Activated CD4-positive, CD25-positive, alpha-beta regulatory T cell treated with anti-CD3 and anti-CD28 coated beads, Interleukin-2, amount 50 U/mL, for 72 hours (primary cell): ENCODE results near the gene FAIM2.
A peak's percentile ranks its signal among the peaks of the same experiment; 100 is the strongest.
"Not testable (repeated sequence)": the region's sequence is repeated elsewhere in the genome, so short reads cannot be mapped to it uniquely, and the experiment has no call there.

Experiments
- DNase-seq: peaks from one replicate; pipeline ENCODE4 v3.0.0; 2021

The FAIM2 gene

DNA sequence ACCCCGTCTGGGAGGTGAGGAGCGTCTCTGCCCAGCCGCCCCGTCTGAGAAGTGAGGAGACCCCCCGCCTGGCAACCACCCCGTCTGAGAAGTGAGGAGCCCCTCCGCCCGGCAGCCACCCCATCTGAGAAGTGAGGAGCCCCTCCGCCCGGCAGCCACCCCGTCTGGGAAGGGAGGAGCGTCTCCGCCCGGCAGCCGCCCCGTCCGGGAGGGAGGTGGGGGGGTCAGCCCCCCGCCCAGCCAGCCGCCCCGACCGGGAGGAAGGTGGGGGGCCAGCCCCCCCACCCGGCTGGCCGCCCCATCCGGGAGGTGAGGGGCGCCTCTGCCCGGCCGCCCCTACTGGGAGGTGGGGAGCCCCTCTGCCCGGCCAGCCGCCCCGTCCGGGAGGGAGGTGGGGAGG is 42.8 kb downstream of the FAIM2 start:
- not testable (repeated sequence) for DNase-seq

DNA sequence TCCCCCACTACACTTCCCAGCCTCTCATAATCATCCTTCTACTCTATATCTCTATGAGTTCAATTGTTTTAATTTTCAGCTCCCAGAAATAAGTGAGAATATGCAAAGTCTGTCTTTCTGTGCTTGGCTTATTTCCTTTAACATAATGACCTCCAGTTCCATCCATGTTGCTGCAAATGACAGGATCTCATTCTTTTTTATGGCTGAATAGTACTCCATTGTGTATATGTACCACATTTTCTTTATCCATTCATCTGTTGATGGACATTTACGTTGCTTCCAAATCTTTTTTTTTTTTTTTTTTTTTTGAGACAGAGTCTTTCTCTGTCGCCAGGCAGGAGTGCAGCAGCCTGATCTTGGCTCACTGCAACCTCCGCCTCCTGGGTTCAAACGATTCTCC is 47.8 kb downstream of the FAIM2 start:
- DNase-seq: not testable (repeated sequence)

DNA sequence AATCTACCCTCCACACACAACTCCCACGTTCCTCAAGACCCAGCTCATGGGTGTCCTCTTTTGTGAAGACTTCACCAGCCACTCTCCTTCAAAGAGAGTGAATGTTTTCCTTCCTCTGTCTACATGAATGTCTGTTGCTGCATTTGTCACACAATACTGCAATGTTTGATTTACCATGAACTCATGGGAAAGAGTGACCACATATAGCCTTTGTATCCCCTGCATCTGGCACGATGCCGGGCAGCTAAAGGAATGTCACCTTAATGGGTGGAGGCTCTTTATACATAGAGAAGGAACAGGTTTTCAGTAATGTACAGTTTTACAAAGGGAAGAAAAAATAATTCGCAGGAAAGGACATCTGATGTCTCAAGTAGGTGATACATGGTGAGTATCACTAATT is 48.7 kb downstream of the FAIM2 start:
- no peak for DNase-seq

DNA sequence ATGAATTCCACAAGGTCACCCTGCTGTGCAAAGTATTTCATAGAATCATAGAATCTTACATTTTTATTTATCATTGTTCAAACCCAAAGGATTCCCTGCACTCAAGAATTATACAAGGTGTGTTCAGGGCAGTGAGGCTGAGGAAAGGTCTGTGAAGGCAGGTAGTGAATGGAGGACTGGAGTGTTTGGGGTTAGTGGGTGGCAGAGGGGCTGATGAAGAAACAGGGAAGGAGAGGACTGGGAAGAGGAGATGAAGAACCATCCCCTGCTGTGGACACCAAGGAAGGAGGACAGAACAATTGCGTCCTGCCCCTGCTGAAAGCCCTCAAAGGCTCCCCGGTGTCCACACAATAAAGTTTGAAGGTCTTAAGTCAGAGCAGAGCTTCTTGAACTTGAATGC is 50.0 kb downstream of the FAIM2 start:
- DNase-seq: no peak

DNA sequence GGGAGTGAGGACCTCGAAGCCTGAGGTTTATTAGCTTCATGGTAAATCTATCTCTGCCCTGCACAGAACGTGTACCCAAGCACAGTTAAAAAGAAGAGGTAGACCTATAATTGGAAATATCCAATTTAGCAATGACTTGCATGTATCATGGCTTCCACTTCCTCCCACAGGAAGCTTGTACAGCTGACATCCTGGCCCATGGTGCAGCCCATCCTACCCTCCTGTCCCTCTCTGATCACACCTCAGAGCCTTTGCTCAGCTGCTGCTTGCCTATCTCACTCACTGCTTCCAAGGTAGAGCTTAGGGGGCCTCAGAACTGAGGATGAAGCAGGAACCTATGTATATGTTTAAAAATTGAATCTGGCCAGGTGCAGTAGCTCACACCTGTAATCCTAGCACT is 56.5 kb downstream of the FAIM2 start:
- DNase-seq: no peak

DNA sequence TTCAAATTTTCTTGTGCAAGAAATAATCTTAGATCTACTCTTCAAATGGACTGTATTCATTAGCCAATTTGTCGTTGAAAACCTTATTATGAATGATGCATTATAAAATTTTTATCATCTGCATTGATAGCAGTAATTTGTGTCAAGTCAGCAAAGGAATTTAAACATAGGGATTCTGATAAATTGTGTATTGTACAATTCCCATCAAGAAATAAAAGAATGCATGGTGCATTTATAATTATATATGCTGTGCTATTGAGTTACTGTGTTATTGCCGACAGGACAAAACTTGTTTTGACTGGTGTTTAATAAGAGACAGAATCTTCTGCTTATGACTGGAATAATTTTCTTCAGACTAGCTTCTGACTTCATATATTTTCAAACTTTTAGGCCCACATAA is 57.7 kb downstream of the FAIM2 start:
- DNase-seq: no peak

DNA sequence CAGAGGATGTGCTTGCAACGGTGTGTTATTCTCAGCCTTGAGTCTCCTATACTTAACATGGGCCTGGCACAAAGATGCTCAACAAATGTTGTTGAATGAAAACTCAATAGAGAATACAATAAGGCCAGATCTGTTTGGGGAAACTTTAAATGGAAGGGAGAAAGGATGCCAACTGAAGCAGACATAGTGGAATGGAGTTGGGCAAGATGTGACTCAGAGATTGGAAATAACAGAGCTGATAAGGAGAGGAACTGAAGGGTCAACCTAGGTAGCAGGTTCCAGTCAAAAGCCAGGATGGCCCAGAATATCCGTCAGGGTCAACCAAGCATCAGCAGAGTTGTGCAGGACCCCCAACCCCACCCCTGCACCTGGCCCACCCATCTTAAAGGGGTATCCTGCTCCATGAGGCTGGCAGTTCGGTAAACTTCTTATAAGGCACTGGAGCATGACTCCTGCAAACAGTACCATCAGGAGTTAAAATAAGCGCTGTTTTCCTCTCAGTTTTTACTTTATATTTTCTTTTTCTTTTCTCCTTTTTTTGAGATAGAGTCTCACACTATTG is 59.7 kb downstream of the FAIM2 start:
- DNase-seq: no peak

DNA sequence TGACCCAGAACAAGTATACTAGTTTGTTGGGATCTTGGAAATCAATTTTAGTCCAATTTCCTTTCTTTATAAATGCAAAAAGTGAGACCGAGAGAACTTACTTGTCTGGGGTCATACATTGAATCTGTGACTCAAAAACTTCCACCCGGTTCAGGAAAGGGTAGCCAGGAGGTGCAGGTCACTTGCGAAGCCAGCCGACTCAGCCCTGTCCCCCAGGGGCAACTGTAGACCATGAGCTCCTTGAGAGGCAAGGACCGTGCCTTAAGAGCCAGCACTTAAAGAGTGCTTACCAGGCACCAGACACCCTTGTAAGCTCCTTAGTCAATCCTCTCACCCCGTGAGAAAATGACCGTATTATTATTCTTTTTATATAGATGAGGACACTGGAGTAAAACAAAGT is 60.3 kb downstream of the FAIM2 start:
- DNase-seq: no peak

DNA sequence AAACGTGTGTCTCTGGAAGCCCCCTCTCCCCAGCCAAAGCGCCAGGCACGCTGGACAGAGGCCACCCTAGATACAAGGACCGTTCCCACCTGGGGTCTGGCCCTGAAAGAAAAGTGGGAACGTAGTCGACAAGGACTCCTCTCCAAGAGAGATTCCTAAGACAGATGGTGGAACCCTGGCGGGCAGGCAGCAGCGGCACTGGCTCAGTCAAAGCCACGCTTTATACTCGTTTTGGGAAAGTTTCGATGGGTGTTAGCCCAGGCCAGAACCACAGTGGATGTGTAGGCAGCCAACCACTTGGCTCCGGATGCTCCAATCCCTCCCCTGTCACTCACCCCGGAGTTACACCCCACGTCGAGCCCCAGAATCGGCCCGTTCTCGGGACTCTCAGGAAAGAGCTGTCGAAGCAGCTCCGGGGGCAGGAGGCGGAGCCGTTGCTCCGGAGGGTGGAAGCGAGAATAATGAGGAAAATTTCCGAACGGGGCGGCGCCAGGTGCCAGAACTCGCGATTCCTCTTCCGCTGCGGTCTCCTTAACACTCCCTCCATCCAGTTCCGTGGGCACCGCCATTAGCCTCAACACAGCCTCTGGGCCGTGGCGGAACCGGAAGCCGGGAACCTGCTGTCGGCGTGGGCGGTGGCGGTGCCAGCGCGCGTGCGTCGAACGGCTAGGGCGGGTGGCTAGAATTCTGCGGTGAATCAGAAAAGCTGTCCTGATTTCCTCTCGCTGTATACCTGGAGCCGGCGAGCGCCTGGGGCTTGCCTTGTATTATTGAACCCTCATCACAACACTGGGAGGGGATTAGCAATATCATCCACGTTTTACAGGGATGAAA is 61.0 kb downstream of the FAIM2 start, which contains the start of gene BCDIN3D:
BCDIN3D (minus strand) TSS at position 588 of the 834 bp plus-strand sequence; CDS start at position 569, 19 bp downstream.
- DNase-seq: peak; percentile 93

DNA sequence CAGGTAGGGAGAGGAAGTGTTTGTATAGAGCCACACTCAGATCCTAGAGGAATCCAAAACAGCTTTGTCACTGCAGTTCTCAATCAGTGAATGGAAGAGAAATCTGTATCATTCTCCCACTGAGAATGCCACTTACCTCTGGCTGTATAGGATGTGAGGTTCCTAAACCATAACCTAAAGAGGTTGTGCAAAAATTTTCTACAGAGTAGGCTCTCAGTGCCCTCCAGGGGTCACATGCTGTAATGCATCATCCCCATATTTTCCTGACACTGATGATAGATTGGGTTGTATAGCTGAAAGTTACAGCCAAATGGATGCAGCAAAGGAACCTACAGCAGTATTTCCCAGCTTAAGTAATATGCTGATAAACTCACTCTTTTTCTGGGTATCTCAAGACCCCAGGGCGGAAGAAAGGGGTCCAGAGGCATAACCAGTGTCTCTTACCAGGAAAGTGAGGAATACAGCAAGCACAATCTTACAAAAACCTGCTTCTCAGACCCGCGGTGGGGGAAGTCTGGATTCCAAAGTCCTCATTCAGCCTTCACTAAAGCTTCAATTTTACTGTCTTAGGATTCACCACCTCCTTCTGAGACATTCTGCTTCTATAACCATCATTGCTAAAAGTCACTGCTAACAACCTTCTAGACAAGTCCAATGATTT is 64.6 kb downstream of the FAIM2 start:
- DNase-seq: no peak

DNA sequence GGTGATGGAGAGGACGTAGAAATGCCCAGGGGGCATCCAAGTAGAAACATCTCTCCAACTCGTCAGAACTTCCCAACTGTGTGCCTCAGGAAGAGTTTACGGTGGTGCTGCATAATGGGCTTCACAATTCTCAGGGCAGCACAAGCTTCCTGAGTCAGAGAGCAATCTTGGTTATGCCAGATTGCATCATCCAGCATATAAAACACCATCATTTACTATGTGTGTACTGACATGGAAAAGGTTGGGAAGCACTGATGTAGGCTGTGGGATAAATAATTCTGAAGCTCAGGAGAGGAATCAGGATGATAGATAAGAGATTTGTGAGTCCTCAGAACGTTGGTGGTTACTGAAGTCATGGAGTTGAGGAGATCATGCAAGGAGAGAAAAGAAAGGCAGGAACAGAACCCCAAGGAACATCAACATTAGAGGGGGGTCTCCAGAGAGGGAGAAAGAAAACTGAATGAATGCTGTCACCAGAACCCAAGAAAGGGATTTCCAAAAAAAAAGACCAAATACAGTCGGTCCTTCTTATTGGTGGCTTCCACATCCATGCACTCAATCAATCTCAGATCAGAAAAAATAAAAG is 70.8 kb downstream of the FAIM2 start:
- no peak for DNase-seq

DNA sequence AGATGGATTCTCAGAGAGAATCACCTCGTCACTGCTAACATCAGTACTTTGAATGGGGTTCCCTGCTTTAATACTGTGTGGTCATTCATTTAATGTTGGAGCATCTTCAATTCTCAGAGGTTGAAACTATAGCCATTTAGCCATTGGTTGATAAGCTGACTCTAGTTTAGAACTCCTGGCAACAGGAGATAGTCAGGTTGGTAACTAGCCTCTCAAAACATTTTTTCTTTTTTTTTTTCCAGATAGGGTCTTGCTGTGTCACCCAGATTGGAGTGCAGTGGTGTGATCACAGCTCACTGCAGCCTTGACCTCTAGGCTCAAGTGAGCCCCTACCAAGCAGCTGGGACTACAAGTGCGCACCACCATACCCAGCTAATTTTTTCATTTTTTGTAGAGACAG is 72.0 kb downstream of the FAIM2 start:
- DNase-seq: no peak

DNA sequence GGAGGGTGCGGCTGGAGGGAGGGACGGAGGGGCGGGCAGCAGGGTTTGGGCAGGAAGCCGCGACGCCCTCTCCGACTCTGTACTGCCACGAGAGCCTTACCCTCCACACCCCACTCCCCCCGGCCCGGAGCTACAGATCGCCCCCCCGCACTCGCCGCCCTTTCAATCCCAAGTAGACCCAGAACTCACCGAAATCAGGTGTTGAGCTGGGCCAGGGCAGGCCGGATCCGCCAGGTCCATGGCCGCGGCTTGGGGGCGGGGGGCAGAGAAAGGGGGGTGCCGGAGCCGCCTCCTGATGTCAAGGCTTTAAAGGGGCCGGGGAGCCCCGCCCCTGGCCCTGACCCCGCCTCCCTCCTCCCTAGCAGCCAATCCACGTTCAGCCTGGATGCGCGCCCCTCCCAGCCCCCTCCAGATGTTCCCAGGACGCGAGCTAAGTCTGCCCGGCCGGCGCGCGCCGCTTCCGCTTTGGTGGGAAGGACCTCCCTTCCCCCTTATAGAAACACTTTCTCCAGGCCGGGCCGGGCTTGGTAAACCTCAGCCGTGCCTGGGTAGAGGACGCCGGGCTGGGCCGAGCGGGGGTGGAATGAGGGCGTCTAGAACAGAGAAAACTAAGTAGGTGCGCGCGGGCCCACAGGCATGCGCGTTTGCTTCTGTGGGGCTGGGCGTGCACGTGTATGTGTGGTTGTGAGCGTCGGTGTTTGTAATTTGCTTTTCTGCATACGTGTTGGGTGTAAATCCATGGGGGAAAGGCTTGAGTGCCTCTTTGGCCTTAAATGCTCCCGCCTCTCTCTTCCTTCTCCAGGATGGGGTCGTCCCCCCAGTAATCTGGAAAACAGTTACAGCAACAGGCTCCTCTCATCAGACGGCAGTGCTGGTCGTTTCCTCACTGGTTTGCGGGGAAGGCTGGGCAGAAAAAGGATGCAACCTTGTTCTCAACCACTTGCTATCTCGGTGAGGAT is 75.3 kb downstream of the FAIM2 start, which contains the start of gene NCKAP5L:
NCKAP5L (minus strand) TSS at position 281 of the 959 bp plus-strand sequence. CDS start 24,369 bp downstream, outside the sequence.
- peak; percentile 87 for DNase-seq

DNA sequence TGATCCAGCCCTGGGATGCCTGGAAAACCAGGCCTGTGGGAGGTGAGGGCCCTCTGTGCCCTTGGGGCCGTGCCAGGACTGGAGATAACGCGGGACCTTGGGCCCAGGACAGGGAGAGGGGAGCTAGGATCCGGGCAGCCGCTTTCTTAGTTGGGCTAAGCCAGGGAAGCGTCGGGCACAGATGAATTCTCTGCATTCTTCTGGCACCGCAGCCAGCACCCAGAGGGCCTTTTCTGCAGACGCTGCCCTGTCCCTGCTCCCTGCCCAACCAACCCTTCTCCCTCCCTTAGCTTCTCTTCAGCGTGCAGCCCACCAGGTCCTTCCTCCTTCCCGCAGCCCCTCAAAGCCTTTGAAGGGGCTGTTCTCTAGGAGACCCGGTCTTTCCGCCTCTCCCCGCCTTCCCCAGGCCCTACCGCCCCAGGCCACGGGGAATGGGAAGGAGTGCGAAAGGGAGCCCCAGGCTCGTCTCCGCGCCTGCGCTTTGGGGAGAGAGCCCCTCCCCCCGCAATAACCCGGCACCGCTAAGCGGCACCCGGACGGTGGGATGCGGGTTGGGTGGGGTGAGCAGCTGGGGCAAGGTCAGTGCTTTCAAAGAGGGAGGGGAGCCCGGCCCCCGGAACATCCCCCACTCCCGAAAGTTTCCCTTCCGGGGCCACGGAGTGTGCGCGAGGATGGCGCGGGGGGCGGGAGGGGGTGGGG is 76.2 kb downstream of the FAIM2 start:
- peak; percentile 56 for DNase-seq

DNA sequence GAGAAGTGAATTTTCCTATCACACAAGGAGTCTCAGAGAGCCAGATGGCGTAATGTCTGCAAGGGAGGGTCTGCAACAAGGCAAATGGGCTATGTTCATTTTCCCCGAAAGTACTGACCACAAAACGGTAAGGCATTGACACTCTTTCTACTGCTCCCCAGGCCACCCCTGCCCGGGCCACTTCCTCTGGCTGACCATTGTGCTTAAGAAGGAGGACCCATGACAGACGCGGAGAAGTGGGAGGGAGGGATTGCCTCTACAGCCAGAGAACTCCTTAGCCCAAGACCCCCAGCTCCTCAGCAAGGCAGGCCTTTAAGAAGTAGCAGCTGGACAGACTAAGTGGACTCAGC is 76.7 kb downstream of the FAIM2 start:
- no peak for DNase-seq

DNA sequence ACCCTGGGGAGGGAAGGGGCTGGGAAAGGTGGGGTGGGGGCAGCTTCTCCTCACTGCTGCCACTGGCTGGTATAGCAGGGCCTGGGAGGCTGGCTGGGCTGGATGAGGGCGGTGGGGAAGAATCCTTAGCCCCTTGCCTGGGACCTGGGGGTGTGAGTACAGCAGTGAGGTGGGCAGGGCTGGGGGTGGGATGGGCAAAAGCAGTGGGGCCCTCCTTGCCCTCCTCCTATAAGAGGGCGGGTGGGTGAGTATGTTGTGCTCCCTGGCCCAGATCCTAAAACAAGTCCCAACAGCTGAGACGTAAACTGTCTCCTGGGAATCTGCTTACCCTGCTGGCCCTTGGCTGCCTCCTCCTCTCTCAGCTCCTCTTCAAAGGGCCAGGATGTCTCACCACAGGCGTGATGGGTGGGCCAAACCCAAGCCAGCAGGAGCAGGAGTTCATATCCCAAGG is 77.7 kb downstream of the FAIM2 start:
- no peak for DNase-seq

DNA sequence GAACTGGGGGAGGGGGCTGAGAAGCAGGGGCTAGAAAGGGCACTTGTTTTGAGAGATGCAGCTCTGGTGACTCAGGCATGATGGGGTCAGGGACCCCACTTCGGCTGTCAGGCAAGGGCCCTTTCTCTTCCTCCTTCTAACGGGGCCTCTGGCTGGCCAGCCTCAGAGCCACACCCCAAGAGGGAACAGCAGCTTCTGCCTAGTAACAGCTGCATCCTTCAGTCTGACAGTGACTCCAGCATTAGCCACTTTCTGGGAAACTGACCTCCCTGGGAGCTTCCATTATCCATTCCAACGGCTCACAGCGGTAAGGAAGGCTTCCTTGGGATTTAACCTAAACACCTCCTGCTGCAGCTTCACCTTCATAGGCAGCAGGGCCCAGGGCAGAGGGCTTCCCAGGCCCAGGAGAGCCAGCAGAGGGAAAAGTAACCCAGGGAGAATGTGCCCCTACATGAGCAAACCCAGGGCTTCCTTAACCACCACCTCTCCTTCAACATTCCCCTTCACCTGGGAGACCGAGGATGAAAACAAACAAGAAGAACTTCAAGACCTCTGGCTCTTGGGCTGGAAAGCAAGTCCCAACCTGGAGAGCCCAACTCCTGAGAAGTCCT is 78.2 kb downstream of the FAIM2 start:
- DNase-seq: no peak

DNA sequence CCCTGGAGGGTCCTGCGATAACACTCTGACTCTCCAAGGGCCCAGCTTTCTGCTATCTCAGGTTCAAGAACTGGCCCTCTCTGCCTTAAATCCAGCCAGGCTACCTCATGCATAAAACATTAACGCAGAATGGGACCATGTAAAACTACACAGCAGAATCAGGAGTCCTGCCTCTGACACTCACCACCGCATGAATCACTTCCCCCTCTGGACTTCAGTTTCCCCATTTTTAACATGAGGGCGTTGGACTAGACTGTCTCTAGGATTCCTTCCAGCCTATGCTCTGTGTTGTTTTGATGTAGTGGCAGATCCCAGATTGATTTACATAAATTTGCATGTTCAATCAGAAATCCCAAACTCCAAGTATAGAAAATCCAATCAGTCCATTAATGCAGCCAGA is 78.8 kb downstream of the FAIM2 start:
- DNase-seq: no peak

DNA sequence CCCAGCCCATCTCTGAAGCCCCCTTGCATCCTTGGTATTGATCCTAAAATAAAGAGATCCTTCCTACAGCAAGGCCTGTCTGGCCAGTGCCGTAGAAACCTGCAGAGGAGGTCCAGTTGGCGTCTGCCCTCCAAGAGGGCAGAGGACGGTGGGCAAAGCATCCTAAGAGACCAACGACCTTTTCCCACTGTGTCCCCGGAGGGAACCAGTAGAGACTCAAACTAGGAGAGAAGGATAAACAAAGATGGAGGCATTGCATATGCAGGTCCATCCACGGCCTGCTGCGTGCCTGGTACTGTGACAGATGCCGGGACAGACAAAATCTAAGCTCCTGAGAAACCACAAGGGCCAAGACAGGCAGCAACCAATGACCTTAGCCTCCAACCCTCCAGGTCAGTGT is 79.3 kb downstream of the FAIM2 start:
- DNase-seq: no peak

DNA sequence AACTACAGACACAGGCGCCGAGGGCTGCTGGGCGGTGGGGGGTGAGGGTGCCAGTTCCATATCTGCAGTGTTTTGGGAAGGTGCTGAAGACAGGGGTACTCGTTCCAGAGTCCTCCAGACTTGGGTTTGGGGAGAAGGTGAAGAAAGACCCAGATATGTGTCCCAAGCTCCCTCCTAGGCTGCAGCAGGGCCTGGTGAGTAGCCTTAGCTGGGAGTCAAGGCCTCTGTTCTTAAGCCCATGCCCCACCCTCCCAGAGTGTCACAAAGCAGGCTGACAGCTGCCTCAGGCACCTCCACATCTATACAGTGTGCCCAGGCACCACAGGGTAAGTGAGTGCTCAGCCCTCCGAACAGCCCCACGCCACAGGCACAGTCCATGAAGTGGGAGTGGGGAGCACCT is 79.7 kb downstream of the FAIM2 start:
- no peak for DNase-seq

DNA sequence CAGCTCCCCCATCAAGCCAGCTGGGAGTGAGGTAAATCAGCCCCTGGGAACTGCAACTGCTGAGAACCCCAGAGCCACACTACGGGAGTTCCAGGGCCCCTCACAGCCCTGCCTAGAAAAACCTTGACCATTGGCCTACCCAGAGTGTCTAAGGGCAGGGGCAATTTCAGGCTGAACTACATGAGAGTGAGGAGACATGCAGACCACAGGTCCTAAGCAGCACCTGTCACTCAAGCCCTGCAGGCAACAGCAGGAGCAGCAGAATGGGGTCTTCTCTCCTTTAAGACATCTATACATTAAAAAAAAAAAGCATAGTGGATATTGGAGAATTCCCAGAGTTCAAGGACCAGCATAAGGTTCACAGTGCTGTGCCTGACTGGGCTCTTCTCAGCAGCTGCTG is 80.3 kb downstream of the FAIM2 start:
- no peak for DNase-seq
